Measurements from ENCODE around the gene C3orf70. TPM values are rescaled to one million over a fixed set of nuclear protein-coding genes. Genes with fewer than 3 reads are reported as not detected.

The C3orf70 gene
- 8.2 and 8.4 TPM in 2 replicates for total RNA-seq (2014; rRNA removed; shearing (Covaris generic))

- DNase-seq (ENCODE audit: low read depth) = peak; percentile 77
Measured at GRCh38 chr3:185152410-185153170, at the start of gene C3orf70. C3orf70 (minus strand) TSS chr3:185153060; CDS start chr3:185152823, 237 bp downstream.

- DNase-seq (ENCODE audit: low read depth) = peak; percentile 72
Measured at GRCh38 chr3:185200639-185201038, 47.8 kb upstream of the C3orf70 start.

- no peak for DNase-seq (ENCODE audit: low read depth)
Measured at GRCh38 chr3:185199671-185200070, 46.8 kb upstream of the C3orf70 start.

- DNase-seq (ENCODE audit: low read depth) = peak; percentile 11
Measured at GRCh38 chr3:185199206-185199605, 46.3 kb upstream of the C3orf70 start.

GRCh38 chr3:185197068-185197467, 44.2 kb upstream of the C3orf70 start:
- DNase-seq (ENCODE audit: low read depth) = no peak

- no peak for DNase-seq (ENCODE audit: low read depth)
Measured at GRCh38 chr3:185195652-185196051, 42.8 kb upstream of the C3orf70 start.

- DNase-seq (ENCODE audit: low read depth) = no peak
Measured at GRCh38 chr3:185188816-185189215, 36.0 kb upstream of the C3orf70 start.

- no peak for DNase-seq (ENCODE audit: low read depth)
Measured at GRCh38 chr3:185187391-185187790, 34.5 kb upstream of the C3orf70 start.

GRCh38 chr3:185176750-185177359, 24.0 kb upstream of the C3orf70 start:
- peak; percentile 44 for DNase-seq (ENCODE audit: low read depth)

- DNase-seq (ENCODE audit: low read depth) = peak; percentile 82
Measured at GRCh38 chr3:185175370-185175987, 22.6 kb upstream of the C3orf70 start.

- no peak for DNase-seq (ENCODE audit: low read depth)
Measured at GRCh38 chr3:185172086-185173049, 19.5 kb upstream of the C3orf70 start.

- DNase-seq (ENCODE audit: low read depth) = no peak
Measured at GRCh38 chr3:185164428-185165217, 11.8 kb upstream of the C3orf70 start.

- DNase-seq (ENCODE audit: low read depth) = no peak
Measured at GRCh38 chr3:185162634-185163033, 9.8 kb upstream of the C3orf70 start.

GRCh38 chr3:185161761-185162160, 8.9 kb upstream of the C3orf70 start:
- DNase-seq (ENCODE audit: low read depth) = no peak

- DNase-seq (ENCODE audit: low read depth) = no peak
Measured at GRCh38 chr3:185157347-185157746, 4.5 kb upstream of the C3orf70 start.

GRCh38 chr3:185155678-185156077, 2.8 kb upstream of the C3orf70 start:
- DNase-seq (ENCODE audit: low read depth) = no peak

- no peak for DNase-seq (ENCODE audit: low read depth)
Measured at GRCh38 chr3:185153861-185154629, 1.2 kb upstream of the C3orf70 start.

- no peak for DNase-seq (ENCODE audit: low read depth)
Measured at GRCh38 chr3:185153171-185153771, 411 bp upstream of the C3orf70 start.

- no peak for DNase-seq (ENCODE audit: low read depth)
Measured at GRCh38 chr3:185151964-185152409, 873 bp downstream of the C3orf70 start.
